DOHH2 (cell line): ENCODE data around the gene SPSB1.

ENCODE experiments used
- CTCF ChIP-seq: fragments of 200-600 bp; sonication (generic); IDR thresholded peaks from one replicate; pipeline ENCODE4 v1.5.1; 2014; ENCODE audit warnings: antibody characterized with exemption, mild to moderate bottlenecking, low read depth, low read length; ENCODE audit not compliant: poor library complexity, severe bottlenecking
- EZH2phosphoT487 ChIP-seq: fragments of 200-600 bp; sonication (generic); IDR thresholded peaks from 2 replicates; pipeline ENCODE4 v1.6.1; 2017; ENCODE audit warnings: borderline replicate concordance, mild to moderate bottlenecking, antibody characterized with exemption, low read length, moderate library complexity, mixed read lengths

GRCh38 chr1:9328201-9328600 lies 35.5 kb downstream of the SPSB1 start:
- TF ChIP-seq CTCF (no peak), EZH2phosphoT487 (no peak)
